ENCODE results near the gene KAT2A.

KAT2A gene

GRCh38 chr17:42114118-42114517 is 7.0 kb downstream of the KAT2A start:
- DNase-seq (ENCODE audit: low read depth in 2 of 2) = no peak

DNA sequence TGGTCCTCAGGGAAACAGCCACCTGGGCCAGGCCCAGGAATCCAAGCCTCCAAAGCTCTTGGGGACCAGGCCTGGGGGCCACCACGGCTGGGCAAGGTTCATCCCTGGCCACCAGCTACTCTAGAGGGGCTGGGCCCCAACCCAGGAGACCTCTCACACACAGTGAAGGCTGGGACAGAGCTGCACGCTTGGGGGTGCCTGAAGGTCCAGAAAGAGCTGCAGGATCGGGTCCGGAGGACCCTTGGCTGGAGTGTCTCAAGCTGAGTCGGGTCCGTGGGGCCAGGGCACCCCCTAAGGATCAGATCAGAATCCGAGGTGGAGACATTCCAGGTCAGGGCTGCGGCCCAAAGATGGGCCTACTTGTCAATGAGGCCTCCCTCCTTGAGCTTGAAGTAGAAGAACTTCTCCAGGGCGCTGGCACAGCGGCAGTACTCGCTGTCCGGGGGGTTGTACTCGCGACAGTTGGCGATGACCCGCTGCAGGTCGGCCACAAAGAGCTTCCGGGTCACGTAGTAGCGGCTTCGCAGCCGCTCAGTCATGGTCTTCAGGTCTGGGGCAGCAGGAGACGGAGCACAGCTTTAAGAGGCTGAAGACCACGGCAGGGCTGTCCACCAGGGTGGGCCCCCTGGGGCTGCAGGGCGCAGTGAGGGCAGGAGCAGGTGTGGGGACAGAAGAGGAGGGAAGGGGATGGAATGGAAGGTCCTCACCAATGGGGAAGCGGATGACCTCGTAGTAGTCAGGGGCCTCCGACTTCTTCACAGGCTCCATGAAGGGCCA is 7.7 kb downstream of the KAT2A start:
- DNase-seq (ENCODE audit: low read depth in 2 of 2) = no peak

- DNase-seq (ENCODE audit: low read depth in 2 of 2) = peak; percentile 43 to 54
Observed at GRCh38 chr17:42112552-42113176, 8.5 kb downstream of the KAT2A start, which contains the start of gene DHX58. DHX58 (minus strand) TSS chr17:42112714; CDS start chr17:42111892, 822 bp downstream.

DNA sequence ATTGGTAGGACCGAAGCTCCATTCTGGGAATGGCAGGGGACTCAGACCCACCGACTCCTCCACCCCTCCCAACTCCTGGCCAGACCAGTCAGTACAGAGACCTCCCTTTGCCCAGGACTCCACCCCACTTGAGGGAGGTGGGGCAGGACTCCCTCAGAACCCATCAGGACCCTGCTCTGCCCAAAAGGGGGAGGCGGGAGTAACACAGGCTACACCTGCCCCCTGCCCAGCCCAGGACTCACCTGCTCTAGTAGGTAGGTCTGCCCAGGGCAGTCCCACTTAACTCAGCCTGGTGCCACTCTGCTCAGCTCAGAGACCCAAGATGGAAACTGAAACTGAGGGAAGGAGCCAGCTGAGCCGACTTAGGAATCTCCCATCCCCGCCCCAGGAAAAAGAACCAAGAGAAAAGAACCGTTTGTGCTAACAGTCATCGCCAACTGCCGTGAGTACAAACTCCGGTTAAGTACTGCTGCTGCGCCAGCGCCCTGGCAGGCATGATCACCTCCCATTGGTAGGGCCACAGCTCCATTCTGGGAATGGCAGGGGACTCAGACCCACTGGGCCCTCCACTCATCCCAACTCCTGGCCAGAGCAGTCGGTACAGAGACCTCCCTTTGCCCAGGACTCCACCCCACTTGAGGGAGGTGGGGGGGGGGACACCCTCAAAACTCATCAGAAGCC is 9.2 kb downstream of the KAT2A start:
- DNase-seq (ENCODE audit: low read depth in 2 of 2) = no peak

- no peak for DNase-seq (ENCODE audit: low read depth in 2 of 2)
Observed at GRCh38 chr17:42111265-42111636, 9.9 kb downstream of the KAT2A start.

DNA sequence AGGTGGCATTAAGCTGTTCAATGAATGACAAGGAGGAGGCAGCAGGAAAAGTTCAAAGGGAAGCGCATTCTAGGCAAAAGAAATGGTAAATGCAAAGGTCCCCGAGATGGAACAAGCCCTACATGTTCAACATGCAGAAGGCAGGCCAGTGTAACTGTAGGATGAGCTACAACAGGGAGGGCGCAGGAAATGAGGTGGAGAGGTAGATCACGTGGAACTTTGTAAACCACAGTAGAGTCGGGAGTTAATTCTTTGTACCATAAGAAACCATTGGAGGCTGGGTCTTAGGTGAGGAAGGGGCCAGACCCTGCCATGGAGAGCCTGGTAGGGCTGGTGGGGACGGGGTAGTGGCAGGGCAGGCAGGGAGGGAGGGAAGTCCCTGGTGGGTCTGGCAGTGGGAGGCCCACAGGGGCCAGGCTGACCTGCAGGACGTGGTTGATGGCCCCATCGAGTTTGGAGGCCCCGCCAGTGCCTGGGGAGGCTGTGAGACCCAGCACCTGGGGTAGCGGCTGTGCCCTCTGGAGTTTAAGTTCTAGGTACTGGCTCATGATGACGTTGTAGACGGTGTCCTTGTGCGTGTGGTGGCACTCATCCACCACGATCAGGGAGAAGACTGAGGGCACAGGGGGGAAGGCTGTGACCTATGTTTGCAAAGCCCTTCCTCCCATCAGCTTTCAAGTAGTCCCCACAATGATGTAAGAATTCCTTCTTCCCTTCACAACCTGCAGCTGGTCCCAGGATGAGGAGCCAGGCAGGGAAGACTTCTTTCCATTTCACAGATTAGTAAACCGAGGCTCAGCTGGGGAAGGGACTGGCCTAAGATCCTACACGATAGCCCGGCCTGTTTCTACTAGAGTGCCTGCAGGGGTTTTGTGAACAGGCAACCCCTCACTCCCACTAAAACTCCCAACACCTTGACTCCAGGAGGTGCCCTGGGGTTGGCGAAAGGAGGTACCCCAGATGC is 10.6 kb downstream of the KAT2A start:
- no peak for DNase-seq (ENCODE audit: low read depth in 2 of 2)

- no peak for DNase-seq (ENCODE audit: low read depth in 2 of 2)
Observed at GRCh38 chr17:42109086-42109485, 12.1 kb downstream of the KAT2A start.

GRCh38 chr17:42107597-42108576 is 13.3 kb downstream of the KAT2A start:
- DNase-seq (ENCODE audit: low read depth in 2 of 2) = peak; percentile 83 to 87

GRCh38 chr17:42107124-42107523 is 14.0 kb downstream of the KAT2A start:
- no peak for DNase-seq (ENCODE audit: low read depth in 2 of 2)

GRCh38 chr17:42106009-42106408 is 15.2 kb downstream of the KAT2A start:
- DNase-seq (ENCODE audit: low read depth in 2 of 2) = no peak

DNA sequence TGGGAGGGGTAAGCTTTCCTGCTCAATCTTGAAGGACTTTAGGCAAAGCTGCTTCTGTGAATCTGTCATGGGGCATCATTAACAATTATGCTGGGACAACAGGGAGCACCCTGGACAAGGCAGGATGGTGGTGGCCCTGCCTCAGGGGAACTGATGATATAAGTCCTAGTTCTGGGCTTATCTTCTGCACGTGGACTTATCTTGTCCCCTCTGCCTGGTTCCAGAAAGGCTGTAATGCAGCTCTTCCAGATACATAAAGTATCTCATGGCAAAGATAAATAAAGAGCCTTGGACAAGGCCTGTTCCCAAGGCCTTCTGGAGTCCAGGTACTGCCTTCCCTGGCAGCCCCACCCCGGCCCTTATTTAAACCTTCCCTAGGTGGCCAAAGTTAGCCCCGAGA is 16.9 kb downstream of the KAT2A start:
- DNase-seq (ENCODE audit: low read depth in 2 of 2) = no peak

DNA sequence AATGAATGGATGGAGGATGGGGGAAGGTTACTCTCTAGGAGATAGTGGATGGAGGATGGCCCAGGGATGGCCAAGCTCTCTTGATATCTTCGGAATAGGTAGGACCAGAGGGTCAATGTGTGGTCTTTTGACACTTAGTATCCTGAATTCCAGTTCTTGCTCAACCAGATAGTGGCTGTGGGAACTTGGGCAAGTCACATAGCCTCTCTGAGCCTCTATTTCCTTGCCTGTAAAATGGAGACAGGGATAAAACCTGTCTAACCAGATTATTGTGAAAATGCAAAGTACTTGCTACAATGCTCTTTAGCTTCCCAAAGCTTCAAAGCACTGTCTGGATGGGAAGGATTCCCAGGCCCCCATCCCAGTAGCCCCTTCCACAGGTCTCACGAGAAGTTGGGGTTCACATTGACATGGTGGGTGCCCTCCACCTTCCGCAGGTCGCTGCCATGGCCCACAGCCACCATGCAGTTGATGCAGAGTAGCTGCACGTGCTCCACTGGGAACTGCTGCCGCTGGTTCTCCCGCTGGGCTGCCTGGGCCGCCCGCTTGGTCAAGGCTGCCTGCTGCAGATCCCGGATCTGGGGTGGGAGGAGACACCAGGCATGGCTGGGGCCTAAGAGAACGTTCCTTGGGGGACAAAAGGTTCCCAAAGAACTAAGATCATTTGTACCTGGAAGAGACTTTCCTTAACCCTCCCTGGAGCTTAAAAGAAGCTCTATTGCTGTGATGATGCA is 17.8 kb downstream of the KAT2A start:
- DNase-seq (ENCODE audit: low read depth in 2 of 2) = no peak

DNA sequence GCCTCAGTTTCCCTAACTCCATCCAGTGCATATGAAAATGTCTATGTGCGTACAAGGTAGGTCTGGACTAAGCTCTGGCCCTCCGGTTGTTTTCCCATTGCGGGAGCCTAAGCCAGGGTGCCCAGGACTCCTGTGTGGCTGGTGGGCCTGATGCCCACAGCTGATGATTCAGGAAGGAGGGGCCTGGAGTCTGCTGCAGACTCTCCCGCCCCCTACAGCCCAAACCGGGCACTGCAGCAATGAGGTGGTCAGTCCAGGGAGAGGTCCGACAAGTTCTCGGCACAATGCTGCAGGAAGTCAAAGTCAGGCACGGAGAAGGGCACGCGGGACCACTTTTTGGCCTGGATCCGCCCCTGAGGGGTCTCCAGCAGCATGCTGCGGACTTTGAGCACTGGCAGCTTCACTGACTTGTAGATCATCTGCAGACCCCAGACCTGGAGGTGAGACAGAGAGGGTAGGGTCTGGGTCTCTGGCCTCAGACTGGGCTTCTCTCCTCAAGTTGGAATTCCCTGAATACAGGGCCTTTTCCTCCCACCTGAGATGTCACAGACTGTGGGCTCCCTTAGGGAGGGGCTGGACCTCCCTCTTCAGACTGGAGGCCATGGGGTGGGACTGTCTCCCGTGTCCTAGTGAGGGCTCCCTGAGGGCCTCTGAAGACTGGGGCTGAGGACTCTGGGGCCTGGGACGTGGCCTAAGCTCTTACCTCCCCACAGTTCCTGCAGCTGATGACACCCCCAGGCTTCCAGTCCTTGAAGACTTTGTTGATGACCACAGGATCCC is 19.5 kb downstream of the KAT2A start:
- peak in 1 of 2 donors; percentile 41 for DNase-seq (ENCODE audit: low read depth in 2 of 2)

DNA sequence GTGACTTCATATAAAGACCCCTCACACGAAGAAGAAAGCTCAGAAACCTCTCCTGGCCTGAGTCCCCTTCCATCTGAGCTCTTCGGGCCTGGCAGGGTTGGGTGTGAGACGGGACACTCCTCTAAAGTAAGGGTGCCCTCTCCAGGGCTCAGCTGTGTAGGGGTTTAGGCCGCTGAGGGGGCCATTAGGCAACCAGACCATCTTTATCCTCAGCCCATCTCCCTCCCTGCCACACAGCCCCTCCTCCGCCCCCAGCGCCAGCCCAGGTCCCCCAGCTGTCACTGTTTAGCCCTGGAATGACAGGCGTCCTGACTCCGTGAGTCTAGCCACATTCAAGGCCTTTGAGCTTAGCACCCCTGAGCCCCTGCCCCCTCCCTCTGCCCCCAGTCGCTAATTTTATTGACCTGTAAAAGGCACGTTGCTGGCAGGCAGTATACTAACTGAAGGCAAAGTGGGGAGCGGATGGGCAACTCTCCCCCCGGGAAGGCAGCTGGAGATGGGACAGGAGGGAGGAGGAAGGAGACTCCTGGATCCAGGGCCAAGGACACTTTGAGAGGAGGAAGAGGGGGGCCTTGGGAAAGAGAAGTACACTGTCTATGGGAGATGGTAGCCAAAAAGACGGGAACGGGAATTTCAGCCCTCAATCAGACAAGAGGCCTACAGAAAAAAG is 22.3 kb downstream of the KAT2A start:
- DNase-seq (ENCODE audit: low read depth in 2 of 2) = no peak

DNA sequence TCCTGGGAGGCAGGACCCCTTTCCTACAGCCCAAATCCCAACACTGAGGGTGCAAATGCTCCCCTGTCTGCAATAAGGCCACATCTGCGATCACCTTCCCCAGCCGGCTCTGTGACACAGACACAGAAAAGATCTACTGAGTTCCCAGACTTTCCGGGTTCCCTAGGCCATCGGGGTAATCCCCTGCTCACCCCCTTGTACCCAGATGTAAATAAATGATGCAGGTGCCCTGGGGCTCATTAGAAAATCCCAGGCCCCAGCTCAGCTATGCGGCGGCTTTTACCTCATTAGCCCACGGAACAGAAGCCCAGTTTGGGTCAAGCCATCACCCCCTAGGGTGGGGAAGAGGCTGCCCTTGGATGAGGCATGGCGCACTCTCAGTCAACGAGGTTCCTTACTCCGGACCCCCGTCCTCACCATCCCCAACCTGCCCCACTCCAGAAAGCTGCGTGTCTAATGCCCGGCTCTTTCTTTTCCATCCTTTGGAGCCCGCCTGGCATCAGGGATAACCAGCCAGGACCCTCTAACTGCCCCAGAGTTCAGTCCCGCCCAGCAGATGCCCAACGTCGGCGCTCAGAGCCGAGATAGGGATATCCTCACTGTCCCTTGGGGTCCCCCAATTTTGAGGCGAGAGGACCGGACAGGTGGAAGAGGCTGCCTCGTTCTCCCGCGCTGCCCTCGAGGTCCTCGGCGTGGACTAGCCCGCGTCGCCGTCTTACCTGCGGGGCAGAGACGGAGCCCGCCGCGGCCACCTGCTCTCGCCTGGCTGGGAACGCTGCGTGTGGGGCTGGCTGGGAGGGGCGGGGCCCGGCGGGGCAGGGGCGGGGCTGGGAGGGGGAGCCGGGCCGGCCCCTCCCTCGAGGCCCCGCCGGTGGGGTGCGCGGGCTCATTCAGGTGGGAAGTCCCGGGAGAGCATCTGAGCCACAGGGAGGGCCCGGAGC is 23.2 kb downstream of the KAT2A start, which contains the start of gene ZNF385C:
TSS of gene ZNF385C (minus strand) at position 783 of the 941 bp plus-strand sequence. CDS start 35,417 bp downstream, outside the sequence.
- DNase-seq (ENCODE audit: low read depth in 2 of 2) = no peak

DNA sequence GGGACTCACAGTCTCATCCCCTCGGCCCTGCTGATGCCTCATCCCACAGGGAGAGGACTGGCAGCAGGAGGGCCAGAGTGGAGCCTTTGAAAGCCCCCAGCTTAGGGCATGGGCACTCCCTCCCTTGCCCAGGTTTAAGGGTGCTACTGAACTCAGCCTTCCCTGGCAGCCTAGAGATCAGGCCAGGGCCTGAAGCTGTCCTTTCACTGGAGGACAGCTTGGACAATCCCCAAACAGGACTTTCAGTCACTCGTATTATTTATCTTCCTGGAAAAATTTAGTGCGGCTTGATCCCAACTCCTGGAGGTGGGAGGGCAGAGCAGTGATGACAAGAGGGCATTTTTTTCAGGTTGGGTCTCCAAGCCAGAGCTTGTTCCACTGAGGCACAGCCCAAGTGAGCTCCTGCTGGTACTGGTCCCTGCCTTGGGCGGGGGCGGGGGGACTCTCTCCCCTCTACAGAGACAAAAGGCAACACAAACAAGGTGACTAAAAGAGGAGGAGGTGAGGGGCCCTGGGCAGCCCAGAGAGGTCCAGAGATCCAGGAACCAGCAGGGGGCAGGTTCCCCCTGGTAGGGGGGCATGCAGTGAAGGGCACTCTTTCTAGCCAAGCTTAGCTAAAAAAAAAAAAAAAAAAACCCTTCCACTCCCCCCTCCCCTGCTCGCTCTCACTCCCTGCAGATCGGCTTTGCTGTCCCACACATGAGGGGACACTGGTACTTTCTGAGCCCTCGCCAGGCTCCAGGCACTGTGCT is 24.6 kb downstream of the KAT2A start:
- DNase-seq (ENCODE audit: low read depth in 2 of 2) = no peak

Measured in stimulated activated CD8-positive, alpha-beta memory T cell treated with anti-CD3 and anti-CD28 coated beads, Interleukin-7, amount 100 ng/mL, for 1 hour (primary cell).